ENCODE results near the gene TRIM75. TPM values are rescaled to one million over a fixed set of nuclear protein-coding genes. Genes with fewer than 3 reads are reported as not detected.
A peak's percentile ranks its signal among the peaks of the same experiment; 100 is the strongest.
"Not testable (repeated sequence)": the region's sequence is repeated elsewhere in the genome, so short reads cannot be mapped to it uniquely, and the experiment has no call there.

The TRIM75 gene
- total RNA-seq, result not detected

- DNase-seq, result no peak
- no peak within 1 kb of the TSS for H3K4me3 Mint-ChIP-seq
- no peak within 1 kb of the TSS for H3K27ac Mint-ChIP-seq
- H3K36me3 Mint-ChIP-seq, result no peaks in the 10 kb centered on the region
- peaks cover 9% of the 10 kb centered on the region for H3K27me3 Mint-ChIP-seq
- H3K4me1 Mint-ChIP-seq, result no peaks in the 10 kb centered on the region
- no peaks in the 10 kb centered on the region for H3K9me3 Mint-ChIP-seq
Measured at GRCh38 chr4:165053645-165054044, at the start of gene TRIM75. TRIM75 (plus strand) TSS chr4:165053866; CDS start chr4:165059148, 5,282 bp downstream.

DNA sequence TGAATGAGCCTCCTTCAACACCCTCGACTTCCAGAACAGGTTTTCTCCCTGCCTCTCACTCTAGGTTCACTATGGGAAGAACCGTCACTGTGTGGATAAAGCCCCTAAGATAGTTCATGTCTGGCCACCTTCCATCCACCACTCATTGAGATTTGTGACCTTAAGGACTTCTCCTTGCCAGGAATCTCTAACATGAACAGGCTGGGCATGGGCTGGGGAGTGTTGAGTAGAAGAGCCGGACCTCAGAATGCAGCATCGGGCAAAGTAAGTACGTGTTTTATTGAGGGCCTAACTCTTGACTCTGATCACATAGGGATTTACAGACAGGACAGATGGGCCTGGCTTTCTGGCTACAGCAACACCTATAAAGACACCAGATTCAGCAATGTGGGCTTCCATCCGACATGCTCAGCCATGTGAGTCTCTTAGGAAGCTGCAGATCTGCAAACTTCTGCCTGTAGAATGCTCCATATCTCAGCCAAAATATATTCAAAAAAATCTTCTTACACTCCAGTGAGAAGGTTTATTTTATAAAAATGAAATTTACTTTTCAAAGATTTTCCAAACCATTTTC is 48.2 kb upstream of the TRIM75 start:
- Mint-ChIP-seq H3K27ac (no peak overlapping the region), H3K4me1 (peaks cover 12% of the 10 kb centered on the region), H3K36me3 (no peaks in the 10 kb centered on the region), H3K27me3 (peaks cover 16% of the 10 kb centered on the region), H3K4me3 (no peak overlapping the region), H3K9me3 (no peaks in the 10 kb centered on the region)
- DNase-seq, result no peak

DNA sequence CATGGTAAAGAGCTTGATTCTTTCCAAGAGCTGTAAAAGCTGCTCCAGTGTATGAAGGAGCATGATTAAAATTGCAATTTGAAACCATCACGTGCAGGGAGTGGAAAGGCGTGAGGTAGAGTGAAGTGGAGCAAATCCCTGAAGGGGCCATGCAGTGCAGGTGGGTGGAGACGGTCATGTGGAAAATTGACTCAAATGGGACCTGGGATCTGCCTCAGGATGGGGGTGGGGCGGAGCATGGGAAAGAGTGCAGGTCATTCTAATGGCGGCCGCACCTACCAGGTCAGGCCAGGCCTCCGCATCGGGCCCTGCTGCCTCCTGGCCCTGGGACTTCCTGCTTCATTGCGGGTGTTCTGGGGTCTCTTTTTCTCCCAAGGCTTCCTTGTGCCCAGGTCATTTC is 47.2 kb upstream of the TRIM75 start:
- H3K9me3 Mint-ChIP-seq, result no peaks in the 10 kb centered on the region
- H3K4me1 Mint-ChIP-seq, result peaks cover 12% of the 10 kb centered on the region
- no peak for DNase-seq
- H3K27ac Mint-ChIP-seq, result no peak overlapping the region
- no peak overlapping the region for H3K4me3 Mint-ChIP-seq
- H3K27me3 Mint-ChIP-seq, result peaks cover 19% of the 10 kb centered on the region
- no peaks in the 10 kb centered on the region for H3K36me3 Mint-ChIP-seq

DNA sequence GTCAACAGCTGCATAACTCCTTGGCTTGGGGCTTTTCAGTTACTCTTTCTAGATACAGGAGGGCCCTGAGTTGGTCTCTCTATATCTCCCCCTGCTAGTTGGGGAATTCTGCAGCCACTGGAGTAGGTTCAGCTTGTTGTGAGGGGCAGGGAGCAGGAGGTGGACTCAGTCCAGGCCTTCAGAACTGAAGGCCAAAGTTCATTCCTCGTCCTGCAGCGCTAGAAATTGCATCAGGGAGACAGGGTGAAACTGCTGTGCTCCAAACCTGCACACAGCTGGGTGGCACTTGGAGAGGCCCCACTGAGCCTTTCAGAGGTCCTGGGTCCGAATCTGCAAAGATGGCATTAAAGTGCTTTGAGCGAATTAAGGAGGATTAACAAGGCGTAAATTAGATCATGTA is 46.8 kb upstream of the TRIM75 start:
- Mint-ChIP-seq H3K27ac (no peak overlapping the region), H3K36me3 (no peaks in the 10 kb centered on the region), H3K4me3 (no peak overlapping the region), H3K4me1 (peaks cover 12% of the 10 kb centered on the region), H3K9me3 (no peaks in the 10 kb centered on the region), H3K27me3 (peaks cover 20% of the 10 kb centered on the region)
- DNase-seq, result no peak

- H3K36me3 Mint-ChIP-seq, result no peaks in the 10 kb centered on the region
- DNase-seq, result peak; percentile 44
- H3K4me3 Mint-ChIP-seq, result no peak overlapping the region
- H3K27me3 Mint-ChIP-seq, result peaks cover 26% of the 10 kb centered on the region
- H3K4me1 Mint-ChIP-seq, result peaks cover 12% of the 10 kb centered on the region
- H3K27ac Mint-ChIP-seq, result peak overlapping the region; percentile 6
- no peaks in the 10 kb centered on the region for H3K9me3 Mint-ChIP-seq
Measured at GRCh38 chr4:165009493-165010227, 44.0 kb upstream of the TRIM75 start.

DNA sequence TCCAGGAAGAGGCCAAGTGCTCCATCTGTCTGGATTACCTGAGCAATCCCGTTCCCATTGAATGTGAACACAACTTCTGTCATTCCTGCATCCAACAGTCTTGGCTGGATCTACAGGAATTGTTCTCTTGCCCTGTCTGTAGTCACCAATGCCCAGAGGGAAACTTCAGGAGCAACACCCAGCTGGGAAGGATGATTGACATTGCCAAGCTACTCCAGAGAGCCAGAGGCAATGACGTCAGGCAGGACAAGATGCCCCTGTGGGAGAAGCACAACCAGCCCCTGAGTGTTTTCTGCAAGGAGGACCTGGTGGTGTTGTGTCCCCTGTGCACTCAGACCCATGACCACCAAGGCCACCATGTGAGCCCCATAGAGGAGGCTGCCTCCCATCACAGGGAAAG is 43.2 kb upstream of the TRIM75 start:
- Mint-ChIP-seq H3K4me3 (no peak overlapping the region), H3K27me3 (peaks cover 26% of the 10 kb centered on the region), H3K4me1 (peaks cover 12% of the 10 kb centered on the region), H3K36me3 (no peaks in the 10 kb centered on the region), H3K9me3 (no peaks in the 10 kb centered on the region), H3K27ac (no peak overlapping the region)
- no peak for DNase-seq

DNA sequence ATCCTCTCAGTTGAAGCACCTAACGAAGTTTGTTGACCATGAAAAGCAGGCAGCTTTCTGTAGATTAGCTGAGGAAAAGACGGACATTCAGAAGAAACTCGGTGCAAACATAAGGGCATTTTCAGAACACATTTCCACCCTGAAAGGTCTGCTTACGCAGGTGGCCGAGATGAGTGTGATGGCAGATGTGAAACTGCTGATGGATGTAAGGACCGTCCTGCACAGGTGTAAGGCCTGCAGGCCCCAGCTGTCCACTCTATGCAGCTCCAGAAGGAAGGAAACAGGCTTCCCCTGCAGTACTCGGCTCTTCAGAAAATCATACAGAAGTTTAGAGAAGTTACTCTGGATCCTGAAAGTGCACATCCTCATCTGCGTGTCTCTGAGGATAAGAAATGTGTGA is 42.7 kb upstream of the TRIM75 start:
- Mint-ChIP-seq H3K4me1 (peaks cover 12% of the 10 kb centered on the region), H3K27ac (no peak overlapping the region), H3K4me3 (no peak overlapping the region), H3K27me3 (peaks cover 26% of the 10 kb centered on the region), H3K9me3 (no peaks in the 10 kb centered on the region), H3K36me3 (no peaks in the 10 kb centered on the region)
- DNase-seq, result no peak

DNA sequence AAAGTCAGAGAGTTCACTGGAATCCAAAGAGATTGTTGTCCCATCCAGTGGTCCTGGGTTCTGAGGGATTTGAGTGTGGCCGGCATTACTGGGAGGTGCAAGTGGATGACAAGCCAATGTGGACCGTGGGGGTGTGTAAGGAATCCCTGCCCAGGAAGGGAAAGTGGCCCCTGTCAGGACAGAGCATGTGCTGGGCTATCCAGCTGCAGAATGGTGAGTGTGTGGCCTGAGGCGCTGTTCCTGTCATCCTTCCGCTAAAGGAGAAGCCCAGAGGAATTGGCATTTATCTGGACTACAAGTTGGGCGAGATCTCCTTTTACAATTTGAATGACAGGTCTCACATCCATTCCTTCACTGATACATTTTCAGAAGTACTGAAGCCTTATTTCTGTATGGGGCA is 42.3 kb upstream of the TRIM75 start:
- no peak overlapping the region for H3K4me3 Mint-ChIP-seq
- peaks cover 26% of the 10 kb centered on the region for H3K27me3 Mint-ChIP-seq
- H3K4me1 Mint-ChIP-seq, result peaks cover 12% of the 10 kb centered on the region
- H3K36me3 Mint-ChIP-seq, result no peaks in the 10 kb centered on the region
- H3K9me3 Mint-ChIP-seq, result no peaks in the 10 kb centered on the region
- DNase-seq, result no peak
- no peak overlapping the region for H3K27ac Mint-ChIP-seq

DNA sequence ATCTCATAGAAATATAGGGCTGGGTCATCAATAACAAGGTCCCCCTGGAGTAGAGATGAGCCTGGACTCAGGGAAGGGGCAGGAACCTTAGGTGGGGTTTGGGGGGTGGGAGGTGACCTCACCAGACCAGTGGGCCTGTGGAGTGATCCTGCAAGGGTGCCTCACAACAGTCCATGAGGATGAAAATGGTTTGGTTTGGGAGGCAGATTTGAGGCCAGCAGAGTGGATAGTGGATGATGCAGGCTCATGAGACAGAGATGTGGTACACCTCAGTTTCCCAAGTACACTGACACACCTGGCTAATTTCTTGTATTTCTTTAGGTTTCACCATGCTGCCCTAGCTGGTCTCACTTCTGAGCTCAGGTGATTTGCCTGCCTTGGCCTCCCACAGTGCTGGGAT is 40.0 kb upstream of the TRIM75 start:
- no peak overlapping the region for H3K4me3 Mint-ChIP-seq
- peaks cover 14% of the 10 kb centered on the region for H3K27me3 Mint-ChIP-seq
- H3K9me3 Mint-ChIP-seq, result no peaks in the 10 kb centered on the region
- H3K4me1 Mint-ChIP-seq, result peaks cover 12% of the 10 kb centered on the region
- DNase-seq, result no peak
- no peak overlapping the region for H3K27ac Mint-ChIP-seq
- no peaks in the 10 kb centered on the region for H3K36me3 Mint-ChIP-seq

DNA sequence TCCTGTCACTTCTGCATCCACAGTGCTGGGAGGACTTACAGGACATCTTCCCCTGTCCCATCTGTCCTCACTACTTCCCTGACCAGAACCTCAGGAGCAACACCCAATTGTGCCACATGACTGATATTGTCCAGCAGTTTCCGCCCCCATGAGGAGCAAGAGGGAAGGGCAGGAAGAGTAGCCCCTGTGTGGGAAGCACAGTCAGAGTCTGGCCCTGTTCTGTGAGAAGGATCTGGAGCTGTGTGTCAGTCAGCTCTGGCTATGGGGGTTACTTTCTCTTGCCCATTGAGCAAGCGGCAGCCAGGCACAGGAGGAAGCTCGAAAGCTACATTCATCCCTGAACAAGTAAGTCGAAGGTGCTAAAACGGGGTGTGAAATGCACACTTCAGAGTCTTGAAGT is 36.7 kb upstream of the TRIM75 start:
- DNase-seq, result no peak
- H3K4me3 Mint-ChIP-seq, result no peak overlapping the region
- H3K27ac Mint-ChIP-seq, result no peak overlapping the region

DNA sequence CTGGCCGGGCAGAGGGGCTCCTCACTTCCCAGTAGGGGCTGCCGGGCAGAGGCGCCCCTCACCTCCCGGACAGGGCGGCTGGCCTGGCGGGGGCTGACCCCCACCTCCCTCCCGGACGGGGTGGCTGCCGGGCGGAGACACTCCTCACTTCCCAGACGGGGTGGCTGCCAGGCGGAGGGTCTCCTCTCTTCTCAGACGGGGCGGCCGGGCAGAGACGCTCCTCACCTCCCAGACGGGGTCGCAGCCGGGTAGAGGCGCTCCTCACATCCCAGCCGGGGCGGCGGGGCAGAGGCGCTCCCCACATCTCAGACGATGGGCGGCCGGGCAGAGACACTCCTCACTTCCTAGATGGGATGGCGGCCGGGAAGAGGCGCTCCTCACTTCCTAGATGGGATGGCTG is 33.7 kb upstream of the TRIM75 start:
- not testable (repeated sequence) for H3K9me3 Mint-ChIP-seq, DNase-seq, H3K27ac Mint-ChIP-seq, H3K36me3 Mint-ChIP-seq, H3K27me3 Mint-ChIP-seq, H3K4me3 Mint-ChIP-seq, H3K4me1 Mint-ChIP-seq

More for the DNA sequence above, 36.7 kb upstream of the TRIM75 start:
- Mint-ChIP-seq H3K9me3 (no peaks in the 10 kb centered on the region), H3K27me3 (peaks cover 10% of the 10 kb centered on the region), H3K4me1 (no peaks in the 10 kb centered on the region), H3K36me3 (no peaks in the 10 kb centered on the region)

- not testable (repeated sequence) for H3K9me3 Mint-ChIP-seq, H3K4me1 Mint-ChIP-seq, H3K4me3 Mint-ChIP-seq, DNase-seq, H3K27ac Mint-ChIP-seq, H3K36me3 Mint-ChIP-seq
- H3K27me3 Mint-ChIP-seq, result peaks cover 13% of the 10 kb centered on the region
Measured at GRCh38 chr4:165025782-165026181, 27.9 kb upstream of the TRIM75 start.

GRCh38 chr4:165027762-165028402 is 25.8 kb upstream of the TRIM75 start:
- H3K4me1 Mint-ChIP-seq, result no peaks in the 10 kb centered on the region
- no peaks in the 10 kb centered on the region for H3K9me3 Mint-ChIP-seq
- no peak overlapping the region for H3K27ac Mint-ChIP-seq
- H3K4me3 Mint-ChIP-seq, result no peak overlapping the region
- peaks cover 9% of the 10 kb centered on the region for H3K27me3 Mint-ChIP-seq
- DNase-seq, result no peak
- H3K36me3 Mint-ChIP-seq, result no peaks in the 10 kb centered on the region

DNA sequence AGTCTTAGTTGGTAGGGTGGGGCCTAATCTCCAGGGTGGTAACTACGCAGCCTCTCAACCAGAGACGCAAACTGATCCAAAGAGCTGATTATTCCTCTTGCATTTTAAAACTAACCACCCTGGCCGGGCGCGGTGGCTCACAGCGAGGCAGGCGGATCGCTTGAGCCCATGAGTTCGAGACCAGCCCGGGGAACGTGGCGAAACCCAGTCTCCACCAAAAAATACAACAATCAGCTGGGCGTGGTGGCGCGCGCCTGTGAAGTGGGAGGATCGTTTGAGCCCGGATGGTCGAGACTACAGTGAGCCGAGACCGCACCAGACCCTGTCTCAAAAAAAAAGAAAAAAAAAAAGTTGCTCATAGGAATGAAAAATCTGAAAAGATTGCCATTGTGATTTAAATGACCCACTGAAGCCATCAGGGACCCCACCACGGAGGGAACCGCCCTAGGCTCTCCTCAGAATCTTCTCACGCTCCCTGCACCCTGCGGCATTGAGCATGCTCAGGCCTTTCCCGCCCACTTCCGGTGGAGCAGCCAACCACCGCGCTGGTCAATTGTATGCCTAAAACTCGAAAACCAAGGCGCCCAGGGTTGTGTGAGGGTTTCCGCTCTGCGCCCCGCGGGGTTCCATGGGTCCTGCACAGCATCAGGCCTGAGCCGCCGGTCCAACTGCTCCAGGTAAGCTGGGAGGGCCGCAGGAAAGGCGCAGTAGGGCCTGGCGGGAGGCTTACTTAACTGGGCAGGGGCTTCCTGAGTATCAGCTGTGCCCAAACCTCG is 22.0 kb upstream of the TRIM75 start, which contains the start of gene TRIM60:
Gene TRIM60 (plus strand): TSS at position 564 of the 776 bp plus-strand sequence. CDS start 8,074 bp downstream, outside the sequence.
- DNase-seq, result no peak
- Mint-ChIP-seq H3K9me3 (no peaks in the 10 kb centered on the region), H3K27ac (no peak within 1 kb of the TSS), H3K36me3 (no peaks in the 10 kb centered on the region), H3K4me1 (no peaks in the 10 kb centered on the region), H3K4me3 (no peak within 1 kb of the TSS), H3K27me3 (peaks cover 7% of the 10 kb centered on the region)

- Mint-ChIP-seq H3K4me1 (no peaks in the 10 kb centered on the region), H3K27me3 (peaks cover 4% of the 10 kb centered on the region), H3K4me3 (no peak overlapping the region), H3K27ac (no peak overlapping the region), H3K36me3 (no peaks in the 10 kb centered on the region), H3K9me3 (no peaks in the 10 kb centered on the region)
- DNase-seq, result no peak
Measured at GRCh38 chr4:165048170-165048569, 5.5 kb upstream of the TRIM75 start.
